Measurements from ENCODE around the gene RTF2.

GRCh38 chr20:56427797-56428196 lies 40.6 kb upstream of the RTF2 start:
- TF ChIP-seq CTCF (IDR thresholded peaks at IDR 0.05; ENCODE audit: low read length) (no peak), EZH2 (optimal IDR thresholded peaks at IDR 0.05; ENCODE audit: low read depth, low read length) (no peak), EZH2phosphoT487 (IDR thresholded peaks at IDR 0.05; ENCODE audit: low read length) (no peak)

All from MM.1S (cell line).